Measurements from ENCODE around the gene ZNF213.
"Not testable (repeated sequence)": the region's sequence is repeated elsewhere in the genome, so short reads cannot be mapped to it uniquely, and the experiment has no call there.

The ZNF213 gene

GRCh38 chr16:3133844-3134243 lies 985 bp upstream of the ZNF213 start:
- DNase-seq (ENCODE audit: extremely low spot score): no peak
- no peak for TF ChIP-seq L3MBTL2 (conservative IDR thresholded peaks at IDR 0.05)
- TF ChIP-seq BHLHE40 (IDR thresholded peaks at IDR 0.05; ENCODE audit: borderline replicate concordance): no peak
- TF ChIP-seq FOXA1 (IDR thresholded peaks at IDR 0.05): no peak
- no peak for TF ChIP-seq LEF1 (IDR thresholded peaks at IDR 0.05; ENCODE audit: borderline replicate concordance)
- TF ChIP-seq CTBP1 (IDR thresholded peaks at IDR 0.05; ENCODE audit: borderline replicate concordance): no peak
- no peak for TF ChIP-seq TARDBP (IDR thresholded peaks at IDR 0.05)
- no peak for TF ChIP-seq SUZ12 (IDR thresholded peaks at IDR 0.05)
- no peak for TF ChIP-seq FOXM1 (IDR thresholded peaks at IDR 0.05; ENCODE audit: borderline replicate concordance)
- TF ChIP-seq NFRKB (IDR thresholded peaks at IDR 0.05): no peak
- no peak for TF ChIP-seq HDGF (IDR thresholded peaks at IDR 0.05; ENCODE audit: borderline replicate concordance)
- no peak for TF ChIP-seq PKNOX1 (IDR thresholded peaks at IDR 0.05)
- ChIA-PET CTCF (interaction anchor here (1.6 kb wide), 1 partner anchor 16 kb away, joined by 5 read pairs; no protein-coding TSS in a partner anchor), POLR2A (interaction anchor here (0.8 to 4.8 kb wide), 15 partner anchors 8 to 357 kb away, joined by 3 to 78 read pairs (median 8); partner anchors contain the start of genes PKMYT1 and ZNF205)

- ChIA-PET POLR2A (interaction anchor here (0.6 to 4.8 kb wide), 33 partner anchors 9 to 356 kb away, joined by 3 to 78 read pairs (median 4); partner anchors contain the start of genes CLDN6, IL32, OR1F1 and PKMYT1), CTCF (interaction anchor here (0.7 to 1.6 kb wide), 3 partner anchors 14 to 455 kb away, joined by 3 to 5 read pairs (median 4); no protein-coding TSS in a partner anchor)
- DNase-seq (ENCODE audit: extremely low spot score): no peak
- TF ChIP-seq CTBP1 (IDR thresholded peaks at IDR 0.05; ENCODE audit: borderline replicate concordance) (no peak), L3MBTL2 (conservative IDR thresholded peaks at IDR 0.05) (peak; percentile 68)
Measured at GRCh38 chr16:3135126-3135715, 392 bp downstream of the ZNF213 start.

GRCh38 chr16:3137267-3137666 lies 2.4 kb downstream of the ZNF213 start:
- ChIA-PET POLR2A (interaction anchor here (2.0 kb wide), 1 partner anchor 13 kb away, joined by 13 read pairs; no protein-coding TSS in a partner anchor), CTCF (no interaction called here)
- TF ChIP-seq NFRKB (IDR thresholded peaks at IDR 0.05) (no peak), ELF4 (IDR thresholded peaks at IDR 0.05) (no peak), CTBP1 (IDR thresholded peaks at IDR 0.05; ENCODE audit: borderline replicate concordance) (no peak), ARNT (IDR thresholded peaks at IDR 0.05) (no peak), TARDBP (IDR thresholded peaks at IDR 0.05) (no peak), LEF1 (IDR thresholded peaks at IDR 0.05; ENCODE audit: borderline replicate concordance) (no peak), BHLHE40 (IDR thresholded peaks at IDR 0.05; ENCODE audit: borderline replicate concordance) (no peak), FOXM1 (IDR thresholded peaks at IDR 0.05; ENCODE audit: borderline replicate concordance) (no peak), SP1 (IDR thresholded peaks at IDR 0.05) (no peak), FOXK2 (IDR thresholded peaks at IDR 0.05) (no peak), ZNF384 (IDR thresholded peaks at IDR 0.05) (no peak), L3MBTL2 (conservative IDR thresholded peaks at IDR 0.05) (no peak), PKNOX1 (IDR thresholded peaks at IDR 0.05) (no peak)
- no peak for DNase-seq (ENCODE audit: extremely low spot score)

- DNase-seq (ENCODE audit: extremely low spot score): no peak
- ChIA-PET POLR2A (interaction anchor here (1.3 to 2.0 kb wide), 2 partner anchors 11 kb away, joined by 4 to 13 read pairs; no protein-coding TSS in a partner anchor), CTCF (interaction anchor here (1.2 kb wide), 1 partner anchor 9 kb away, joined by 4 read pairs; no protein-coding TSS in a partner anchor)
- no peak for TF ChIP-seq FOXM1 (IDR thresholded peaks at IDR 0.05; ENCODE audit: borderline replicate concordance)
Measured at GRCh38 chr16:3138342-3138741, 3.5 kb downstream of the ZNF213 start.

GRCh38 chr16:3138823-3139426 lies 4.1 kb downstream of the ZNF213 start:
- ChIA-PET CTCF (interaction anchor here (1.2 kb wide), 1 partner anchor 10 kb away, joined by 4 read pairs; no protein-coding TSS in a partner anchor), POLR2A (interaction anchor here (1.3 kb wide), 1 partner anchor 10 kb away, joined by 4 read pairs; no protein-coding TSS in a partner anchor)
- no peak for DNase-seq (ENCODE audit: extremely low spot score)
- TF ChIP-seq ARNT (IDR thresholded peaks at IDR 0.05) (no peak), FOXM1 (IDR thresholded peaks at IDR 0.05; ENCODE audit: borderline replicate concordance) (no peak), FOXA1 (IDR thresholded peaks at IDR 0.05) (no peak), SUZ12 (IDR thresholded peaks at IDR 0.05) (no peak), ZNF384 (IDR thresholded peaks at IDR 0.05) (no peak)

- CTCF ChIA-PET; DNase-seq (ENCODE audit: extremely low spot score): not testable (repeated sequence)
- POLR2A ChIA-PET: interaction anchor here (1.3 kb wide), 1 partner anchor 10 kb away, joined by 4 read pairs; no protein-coding TSS in a partner anchor
Measured at GRCh38 chr16:3139561-3139960, 4.7 kb downstream of the ZNF213 start.

GRCh38 chr16:3140603-3141427 lies 6.0 kb downstream of the ZNF213 start:
- DNase-seq (ENCODE audit: extremely low spot score): no peak
- ChIA-PET POLR2A (interaction anchor here (1.9 kb wide), 1 partner anchor 9 kb away, joined by 9 read pairs; no protein-coding TSS in a partner anchor), CTCF (no interaction called here)
- no peak for TF ChIP-seq LEF1 (IDR thresholded peaks at IDR 0.05; ENCODE audit: borderline replicate concordance)
- no peak for TF ChIP-seq BHLHE40 (IDR thresholded peaks at IDR 0.05; ENCODE audit: borderline replicate concordance)
- TF ChIP-seq TARDBP (IDR thresholded peaks at IDR 0.05): no peak
- no peak for TF ChIP-seq CTBP1 (IDR thresholded peaks at IDR 0.05; ENCODE audit: borderline replicate concordance)
- TF ChIP-seq SP1 (IDR thresholded peaks at IDR 0.05): no peak
- no peak for TF ChIP-seq FOXK2 (IDR thresholded peaks at IDR 0.05)
- TF ChIP-seq NFRKB (IDR thresholded peaks at IDR 0.05): no peak
- TF ChIP-seq ARNT (IDR thresholded peaks at IDR 0.05): no peak
- no peak for TF ChIP-seq ELF4 (IDR thresholded peaks at IDR 0.05)
- no peak for TF ChIP-seq PKNOX1 (IDR thresholded peaks at IDR 0.05)
- TF ChIP-seq HDGF (IDR thresholded peaks at IDR 0.05; ENCODE audit: borderline replicate concordance): no peak

All from HEK293T (cell line).